AG09309 (cell line): ENCODE results near the gene GOLT1B.

ENCODE experiments used
- DNase-seq: peaks from one replicate; pipeline ENCODE4 v3.0.0-alpha.2; 2010; ENCODE audit warnings: low read depth
- H3K4me3 ChIP-seq: 2 replicates; pipeline ENCODE4 v1.5.1; 2011; ENCODE audit warnings: mild to moderate bottlenecking, low read depth, low read length, moderate library complexity; ENCODE audit not compliant: control insufficient read depth
- CTCF ChIP-seq: IDR thresholded peaks from 2 replicates; pipeline ENCODE4 v1.5.1; 2011; ENCODE audit warnings: mild to moderate bottlenecking, low read depth, low read length, inconsistent platforms; ENCODE audit not compliant: insufficient read depth, control insufficient read depth; ENCODE audit errors: missing control alignments

GOLT1B gene

GRCh38 chr12:21527451-21528180, 26.0 kb downstream of the GOLT1B start:
- H3K4me3 ChIP-seq = peak overlapping the region; percentile 66
- no peak for DNase-seq
- TF ChIP-seq CTCF = no peak

GRCh38 chr12:21528953-21529352, 27.4 kb downstream of the GOLT1B start:
- H3K4me3 ChIP-seq = no peak overlapping the region
- no peak for TF ChIP-seq CTCF
- DNase-seq = no peak

GRCh38 chr12:21529456-21529855, 27.9 kb downstream of the GOLT1B start:
- H3K4me3 ChIP-seq = no peak overlapping the region
- DNase-seq = no peak
- no peak for TF ChIP-seq CTCF

GRCh38 chr12:21538061-21538653, 36.6 kb downstream of the GOLT1B start:
- DNase-seq = no peak
- H3K4me3 ChIP-seq = no peak overlapping the region
- no peak for TF ChIP-seq CTCF

GRCh38 chr12:21539797-21540196, 38.2 kb downstream of the GOLT1B start:
- H3K4me3 ChIP-seq = no peak overlapping the region
- TF ChIP-seq CTCF = no peak
- no peak for DNase-seq

- DNase-seq = no peak
- H3K4me3 ChIP-seq = no peak overlapping the region
- no peak for TF ChIP-seq CTCF
Observed at GRCh38 chr12:21541773-21542172, 40.2 kb downstream of the GOLT1B start.
